GM21515 (cell line): ENCODE measurements around the gene GRM4.

Source experiments
- ATAC-seq: cut with Tn5 transposase; IDR thresholded peaks from one replicate; pipeline ENCODE4 v1.9.1; 2021; ENCODE audit not compliant: unreplicated experiment

Gene GRM4

GRCh38 chr6:34143196-34143883, 2.5 kb downstream of the GRM4 start:
- ATAC-seq = no peak

GRCh38 chr6:34142061-34142998, 3.6 kb downstream of the GRM4 start:
- ATAC-seq = no peak

- ATAC-seq = no peak
Observed at GRCh38 chr6:34140075-34140474, 5.8 kb downstream of the GRM4 start.

GRCh38 chr6:34138914-34139510, 6.9 kb downstream of the GRM4 start:
- ATAC-seq = no peak

- no peak for ATAC-seq
Observed at GRCh38 chr6:34138191-34138590, 7.7 kb downstream of the GRM4 start.

- ATAC-seq = no peak
Observed at GRCh38 chr6:34135541-34135940, 10.3 kb downstream of the GRM4 start.

GRCh38 chr6:34132486-34133185, 13.3 kb downstream of the GRM4 start:
- no peak for ATAC-seq

- ATAC-seq = no peak
Observed at GRCh38 chr6:34131326-34132290, 14.3 kb downstream of the GRM4 start.

- no peak for ATAC-seq
Observed at GRCh38 chr6:34130862-34131261, 15.0 kb downstream of the GRM4 start.

GRCh38 chr6:34129753-34130152, 16.1 kb downstream of the GRM4 start:
- no peak for ATAC-seq

- no peak for ATAC-seq
Observed at GRCh38 chr6:34128045-34128444, 17.8 kb downstream of the GRM4 start.

GRCh38 chr6:34126419-34126818, 19.5 kb downstream of the GRM4 start:
- no peak for ATAC-seq

- no peak for ATAC-seq
Observed at GRCh38 chr6:34125939-34126338, 19.9 kb downstream of the GRM4 start.

GRCh38 chr6:34120953-34121675, 24.8 kb downstream of the GRM4 start:
- ATAC-seq = no peak

GRCh38 chr6:34115915-34116314, 30.0 kb downstream of the GRM4 start:
- ATAC-seq = no peak

- no peak for ATAC-seq
Observed at GRCh38 chr6:34115403-34115795, 30.5 kb downstream of the GRM4 start.

- no peak for ATAC-seq
Observed at GRCh38 chr6:34114695-34115402, 31.0 kb downstream of the GRM4 start.

- no peak for ATAC-seq
Observed at GRCh38 chr6:34113532-34113931, 32.4 kb downstream of the GRM4 start.

- ATAC-seq = no peak
Observed at GRCh38 chr6:34112126-34112525, 33.8 kb downstream of the GRM4 start.
